ENCODE measurements around the gene PCDHGC5. TPM values are rescaled to one million over a fixed set of nuclear protein-coding genes. Genes with fewer than 3 reads are reported as not detected.

PCDHGC5 gene
- total RNA-seq, 3 donors from 2014 or later (not counting 1 experiment from before 2014, with no cell fraction given) = 0.31 to 0.97 (median 0.50) TPM

DNA sequence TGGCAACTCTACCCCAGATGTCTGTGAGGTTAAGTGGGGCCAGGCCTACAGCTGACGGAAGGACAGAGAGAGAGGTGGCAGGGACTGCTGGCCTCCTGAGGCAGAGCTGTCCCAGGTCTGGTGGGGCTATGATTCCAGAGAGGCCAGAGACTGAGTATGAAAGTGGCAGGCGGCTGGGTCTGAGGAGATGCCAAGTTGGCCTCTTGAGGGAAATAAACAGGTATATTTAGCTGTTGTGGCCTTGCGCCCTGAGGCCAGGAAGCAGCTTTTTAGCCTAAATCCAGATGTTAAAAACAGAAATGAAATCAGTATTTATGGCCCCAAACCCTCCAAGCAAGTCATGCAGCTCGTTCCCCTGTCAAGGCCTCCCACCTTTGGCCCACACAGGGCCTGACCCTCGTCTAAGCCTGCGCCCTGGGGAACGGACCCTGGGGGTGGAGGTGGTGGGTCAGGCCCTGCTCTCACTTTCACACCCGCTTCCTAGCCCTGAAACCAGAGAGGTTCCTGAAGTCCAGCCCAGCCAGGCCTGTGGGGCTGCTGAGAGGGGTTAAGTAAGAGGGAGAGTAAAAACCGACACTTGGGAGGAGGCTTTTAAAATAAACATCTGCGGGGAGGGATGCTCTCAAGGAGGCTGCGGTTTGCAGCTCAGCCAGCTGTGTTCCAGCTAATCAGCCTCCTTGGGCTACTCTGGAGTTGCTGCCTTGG, 18.7 kb downstream of the PCDHGC5 start:
- no peak for DNase-seq
- WGBS (ENCODE audit: insufficient coverage) = 68% methylated on average over 11 of the region's 11 CpGs
- Histone ChIP-seq H3K9me3 (ENCODE audit: control insufficient read depth, insufficient read depth, low read length) (no peaks in the 10 kb centered on the region), H3K4me3 (ENCODE audit: low read length) (no peak overlapping the region), H3K27me3 (ENCODE audit: control insufficient read depth, insufficient read depth, low read length) (no peaks in the 10 kb centered on the region), H3K36me3 (ENCODE audit: control insufficient read depth, insufficient read depth, low read length) (no peaks in the 10 kb centered on the region), H3K27ac (ENCODE audit: low read length) (no peak overlapping the region), H3K4me1 (ENCODE audit: control insufficient read depth, insufficient read depth, low read length) (peaks cover 28% of the 10 kb centered on the region)
- intact Hi-C loops (cut with micrococcal nuclease) = no loop called here
- no peaks in the 10 kb centered on the region for H3K36me3 Mint-ChIP-seq
- H3K27ac Mint-ChIP-seq = no peak overlapping the region
- H3K9me3 Mint-ChIP-seq = no peaks in the 10 kb centered on the region
- no peaks in the 10 kb centered on the region for H3K27me3 Mint-ChIP-seq (ENCODE audit: low read depth in 2 of 2)
- ATAC-seq = no peak
- TF ChIP-seq, protein P1, sequence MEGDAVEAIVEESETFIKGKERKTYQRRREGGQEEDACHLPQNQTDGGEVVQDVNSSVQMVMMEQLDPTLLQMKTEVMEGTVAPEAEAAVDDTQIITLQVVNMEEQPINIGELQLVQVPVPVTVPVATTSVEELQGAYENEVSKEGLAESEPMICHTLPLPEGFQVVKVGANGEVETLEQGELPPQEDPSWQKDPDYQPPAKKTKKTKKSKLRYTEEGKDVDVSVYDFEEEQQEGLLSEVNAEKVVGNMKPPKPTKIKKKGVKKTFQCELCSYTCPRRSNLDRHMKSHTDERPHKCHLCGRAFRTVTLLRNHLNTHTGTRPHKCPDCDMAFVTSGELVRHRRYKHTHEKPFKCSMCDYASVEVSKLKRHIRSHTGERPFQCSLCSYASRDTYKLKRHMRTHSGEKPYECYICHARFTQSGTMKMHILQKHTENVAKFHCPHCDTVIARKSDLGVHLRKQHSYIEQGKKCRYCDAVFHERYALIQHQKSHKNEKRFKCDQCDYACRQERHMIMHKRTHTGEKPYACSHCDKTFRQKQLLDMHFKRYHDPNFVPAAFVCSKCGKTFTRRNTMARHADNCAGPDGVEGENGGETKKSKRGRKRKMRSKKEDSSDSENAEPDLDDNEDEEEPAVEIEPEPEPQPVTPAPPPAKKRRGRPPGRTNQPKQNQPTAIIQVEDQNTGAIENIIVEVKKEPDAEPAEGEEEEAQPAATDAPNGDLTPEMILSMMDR (IDR thresholded peaks at IDR 0.05) = no peak
- peak overlapping the region; percentile 4 for H3K4me3 Mint-ChIP-seq
- peaks cover 7 to 15% of the 10 kb centered on the region in 2 donors for H3K4me1 Mint-ChIP-seq

DNA sequence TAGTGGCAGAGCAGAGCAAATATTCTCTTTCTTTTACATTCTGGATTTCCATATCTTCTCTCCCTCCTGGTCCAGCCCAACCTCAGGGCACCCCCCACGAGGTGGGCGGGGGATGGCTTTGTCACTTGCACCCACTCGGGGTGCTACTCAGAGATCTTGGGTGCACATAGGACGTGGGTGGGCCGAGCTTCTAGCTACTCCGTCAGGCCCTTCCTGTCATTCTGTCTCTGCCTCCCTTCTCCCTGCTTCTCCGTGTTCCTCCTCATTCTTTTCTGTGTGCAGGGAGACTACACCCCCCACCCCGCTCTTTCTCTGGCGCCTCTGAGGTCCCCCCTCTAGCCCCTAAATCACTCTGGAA, 19.5 kb downstream of the PCDHGC5 start:
- no peaks in the 10 kb centered on the region for H3K9me3 ChIP-seq (ENCODE audit: control insufficient read depth, insufficient read depth, low read length)
- TF ChIP-seq, protein P1 (IDR thresholded peaks at IDR 0.05) = no peak
- H3K36me3 ChIP-seq (ENCODE audit: control insufficient read depth, insufficient read depth, low read length) = no peaks in the 10 kb centered on the region
- WGBS (ENCODE audit: insufficient coverage) = 57% methylated on average over 9 of the region's 9 CpGs
- Mint-ChIP-seq H3K4me1 (peaks cover 15 to 24% of the 10 kb centered on the region in 2 donors), H3K4me3 (no peak overlapping the region), H3K27me3 (ENCODE audit: low read depth in 2 of 2) (no peaks in the 10 kb centered on the region), H3K9me3 (no peaks in the 10 kb centered on the region), H3K36me3 (no peaks in the 10 kb centered on the region), H3K27ac (no peak overlapping the region)
- no peak overlapping the region for H3K4me3 ChIP-seq (ENCODE audit: low read length)
- intact Hi-C loops (cut with micrococcal nuclease) = no loop called here
- no peak overlapping the region for H3K27ac ChIP-seq (ENCODE audit: low read length)
- ATAC-seq (no peak), DNase-seq (no peak)
- H3K4me1 ChIP-seq (ENCODE audit: control insufficient read depth, insufficient read depth, low read length) = peaks cover 37% of the 10 kb centered on the region
- no peaks in the 10 kb centered on the region for H3K27me3 ChIP-seq (ENCODE audit: control insufficient read depth, insufficient read depth, low read length)

DNA sequence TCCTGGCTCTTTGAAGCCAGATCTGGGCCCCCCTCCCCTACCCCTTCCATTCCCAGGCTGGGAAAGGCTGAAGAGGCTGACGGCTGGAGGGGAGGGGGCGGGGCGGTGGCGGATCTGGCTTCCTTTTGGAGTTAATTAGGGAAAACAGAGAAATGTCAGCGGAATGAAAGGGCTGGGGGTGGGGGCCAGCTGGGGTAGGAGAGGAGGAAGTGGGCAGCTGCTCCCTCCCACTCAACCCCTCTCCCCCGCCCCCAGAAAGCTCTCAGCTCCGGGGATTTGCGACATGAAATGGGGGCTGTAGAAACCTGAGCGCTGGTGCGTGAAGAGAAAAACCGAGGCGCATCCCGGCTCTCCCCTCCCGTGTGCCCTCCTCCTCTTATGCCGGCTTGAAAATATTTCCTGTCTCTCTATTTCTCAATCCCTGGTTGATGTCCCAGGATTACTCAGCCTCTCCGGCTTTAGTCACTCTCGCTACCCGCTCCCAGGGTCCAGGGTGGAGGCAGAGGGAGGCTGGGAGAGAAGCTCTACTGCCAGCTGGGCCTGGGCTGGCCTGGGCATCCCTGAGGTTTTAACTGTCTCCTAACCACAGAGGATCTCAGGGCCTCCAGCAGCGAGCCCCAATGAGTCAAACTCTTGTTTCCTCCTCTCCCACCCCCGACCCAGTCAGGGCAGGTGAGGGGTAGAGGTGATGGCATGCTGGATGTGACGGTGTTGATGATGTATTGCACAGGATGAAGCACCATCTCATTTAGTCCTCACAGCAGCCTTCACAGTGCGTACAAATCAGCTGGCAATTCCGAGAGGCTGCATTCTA, 20.1 kb downstream of the PCDHGC5 start:
- ATAC-seq = no peak
- intact Hi-C loops (cut with micrococcal nuclease) = no loop called here
- H3K27ac Mint-ChIP-seq = no peak overlapping the region

More for the DNA sequence above, 20.1 kb downstream of the PCDHGC5 start:
- Mint-ChIP-seq H3K4me3 (no peak overlapping the region), H3K36me3 (no peaks in the 10 kb centered on the region), H3K27me3 (ENCODE audit: low read depth in 2 of 2) (no peaks in the 10 kb centered on the region), H3K4me1 (peaks cover 21 to 30% of the 10 kb centered on the region in 2 donors), H3K9me3 (no peaks in the 10 kb centered on the region)
- WGBS (ENCODE audit: insufficient coverage) = 34% methylated on average over 16 of the region's 23 CpGs
- H3K4me1 ChIP-seq (ENCODE audit: control insufficient read depth, insufficient read depth, low read length) = peaks cover 42% of the 10 kb centered on the region
- no peaks in the 10 kb centered on the region for H3K36me3 ChIP-seq (ENCODE audit: control insufficient read depth, insufficient read depth, low read length)
- no peak for DNase-seq
- H3K9me3 ChIP-seq (ENCODE audit: control insufficient read depth, insufficient read depth, low read length) = no peaks in the 10 kb centered on the region
- H3K4me3 ChIP-seq (ENCODE audit: low read length) = no peak overlapping the region
- TF ChIP-seq, protein P1 (IDR thresholded peaks at IDR 0.05) = no peak
- no peaks in the 10 kb centered on the region for H3K27me3 ChIP-seq (ENCODE audit: control insufficient read depth, insufficient read depth, low read length)
- no peak overlapping the region for H3K27ac ChIP-seq (ENCODE audit: low read length)

Data from natural killer cell (primary cell).